GM21619 (cell line): ENCODE results near the gene SMIM36.
A peak's percentile ranks its signal among the peaks of the same experiment; 100 is the strongest.
"Not testable (repeated sequence)": the region's sequence is repeated elsewhere in the genome, so short reads cannot be mapped to it uniquely, and the experiment has no call there.

Experiments
- ATAC-seq: cut with Tn5 transposase; IDR thresholded peaks from one replicate; pipeline ENCODE4 v1.9.1; 2021; ENCODE audit not compliant: unreplicated experiment

SMIM36 gene

DNA sequence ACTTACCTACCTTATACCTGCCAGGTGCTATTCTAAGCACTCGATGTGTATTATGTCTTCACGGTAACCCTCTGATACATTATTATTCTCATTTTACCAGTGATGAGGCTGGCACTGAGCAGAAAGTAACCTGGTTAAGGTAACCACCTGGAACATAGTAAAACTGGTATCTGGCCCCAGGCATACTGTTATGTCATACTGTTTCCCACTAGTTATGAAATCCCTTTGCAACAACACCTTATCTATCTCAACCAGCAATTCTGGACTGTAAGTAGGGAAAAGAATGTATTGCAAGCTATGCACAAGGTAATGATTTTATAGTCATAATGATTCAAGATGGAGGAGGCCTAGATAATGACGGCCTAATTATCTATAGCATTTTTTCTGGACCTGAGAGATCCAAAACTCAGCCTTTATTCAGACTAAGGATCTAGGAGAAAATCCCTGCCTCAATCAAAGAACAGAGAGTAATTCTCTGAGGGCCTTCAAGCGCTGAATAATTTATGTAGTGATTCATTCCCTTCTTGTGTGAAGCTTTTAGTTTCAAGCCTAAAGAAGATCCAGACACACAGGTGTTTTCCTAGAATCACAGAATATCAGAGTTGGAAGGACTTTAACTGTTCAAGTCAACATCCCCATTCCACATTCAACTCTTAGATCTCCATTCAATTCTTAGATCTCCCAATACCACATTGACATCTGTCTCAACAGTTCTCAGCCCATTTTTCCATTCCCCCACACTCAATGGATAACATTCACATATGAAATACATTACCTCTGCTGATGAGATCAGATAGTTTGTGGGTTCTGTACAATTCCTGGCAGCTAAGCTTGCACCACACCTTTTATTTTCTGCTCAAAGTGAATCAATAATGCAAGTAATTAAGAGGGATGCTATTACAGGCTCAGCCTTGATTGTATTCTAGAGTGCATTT lies 74.8 kb downstream of the SMIM36 start:
- peak; percentile 22 for ATAC-seq

DNA sequence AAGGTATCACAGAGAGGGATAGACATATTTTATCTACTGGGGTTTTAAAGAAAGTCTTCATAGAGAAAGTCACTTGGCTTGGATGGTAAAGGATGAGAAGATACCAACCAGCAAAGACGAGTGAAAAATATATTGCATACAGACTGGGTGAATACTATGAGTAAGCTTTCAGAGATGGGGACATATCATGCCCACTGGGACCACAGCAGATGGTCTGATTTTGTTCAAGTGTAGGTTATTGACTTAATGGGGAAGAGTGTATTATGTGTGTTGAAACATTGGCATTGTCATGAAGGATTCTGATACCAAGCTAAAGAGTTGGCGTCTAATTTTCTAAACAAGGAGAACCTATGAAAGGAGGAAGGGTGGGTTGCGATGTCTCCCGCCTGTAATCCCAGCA lies 75.8 kb downstream of the SMIM36 start:
- ATAC-seq: no peak

- no peak for ATAC-seq
These were observed 76.5 kb downstream of the SMIM36 start for GRCh38 chr17:55434721-55435120.

GRCh38 chr17:55433629-55434422 lies 77.4 kb downstream of the SMIM36 start:
- no peak for ATAC-seq

DNA sequence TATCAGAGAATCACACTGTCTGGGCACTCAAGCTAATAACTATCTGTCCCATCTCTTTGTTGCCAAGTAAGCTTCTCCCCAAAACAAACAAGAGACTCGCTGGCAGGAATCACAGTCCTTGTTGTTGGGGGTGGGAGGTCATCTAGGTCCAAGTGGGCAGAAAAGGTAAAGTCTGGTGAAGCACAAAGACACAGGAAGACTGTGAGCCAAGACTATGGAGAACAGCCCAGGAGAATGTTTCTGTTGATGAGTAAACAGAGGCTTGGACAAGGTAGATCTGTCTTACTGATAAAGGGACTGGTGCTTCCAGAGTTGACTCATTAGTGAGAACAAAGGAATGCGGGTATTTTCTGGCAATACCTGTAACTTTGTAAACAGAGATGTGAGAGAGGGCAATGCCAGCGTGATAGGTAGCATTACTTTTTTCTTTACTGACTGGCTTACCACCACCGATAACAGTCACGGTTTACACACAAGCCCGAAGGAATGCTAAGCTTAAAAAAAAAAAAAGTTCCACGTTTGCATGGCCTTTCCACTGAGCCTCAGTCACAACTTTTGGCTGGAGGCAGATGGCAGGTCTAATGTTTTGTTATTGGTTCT lies 78.1 kb downstream of the SMIM36 start:
- ATAC-seq: no peak

DNA sequence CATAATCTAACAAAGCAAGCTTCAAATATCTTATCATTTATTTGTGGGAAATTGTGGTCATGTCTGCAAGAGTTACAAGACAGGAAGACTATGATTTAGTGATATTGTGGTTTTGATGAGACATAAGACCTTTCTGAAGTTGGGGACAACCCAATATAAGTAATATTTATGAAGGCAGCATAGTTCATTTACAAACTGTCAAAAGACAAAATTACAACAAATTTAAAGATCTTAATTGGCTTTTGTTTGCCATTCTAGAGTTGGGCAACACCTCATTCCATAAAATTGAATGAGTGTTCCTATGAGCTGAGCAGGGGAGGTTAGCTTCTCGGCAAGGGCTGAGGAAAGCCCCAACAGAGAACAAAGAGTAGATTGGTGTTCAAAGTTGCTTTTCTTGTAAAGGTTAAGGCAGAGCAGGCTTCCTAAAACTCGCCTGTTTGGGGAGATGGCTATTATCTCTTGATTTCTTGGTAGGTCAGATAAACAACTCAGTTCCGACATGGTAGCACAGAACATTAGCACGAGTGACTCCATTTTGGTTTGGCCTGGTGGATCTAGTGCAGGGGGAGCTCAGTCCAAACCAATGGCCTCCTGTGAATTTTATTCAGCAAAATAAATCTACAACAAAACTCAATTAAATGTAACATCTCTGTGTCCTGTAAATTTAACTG lies 78.8 kb downstream of the SMIM36 start:
- ATAC-seq: no peak

DNA sequence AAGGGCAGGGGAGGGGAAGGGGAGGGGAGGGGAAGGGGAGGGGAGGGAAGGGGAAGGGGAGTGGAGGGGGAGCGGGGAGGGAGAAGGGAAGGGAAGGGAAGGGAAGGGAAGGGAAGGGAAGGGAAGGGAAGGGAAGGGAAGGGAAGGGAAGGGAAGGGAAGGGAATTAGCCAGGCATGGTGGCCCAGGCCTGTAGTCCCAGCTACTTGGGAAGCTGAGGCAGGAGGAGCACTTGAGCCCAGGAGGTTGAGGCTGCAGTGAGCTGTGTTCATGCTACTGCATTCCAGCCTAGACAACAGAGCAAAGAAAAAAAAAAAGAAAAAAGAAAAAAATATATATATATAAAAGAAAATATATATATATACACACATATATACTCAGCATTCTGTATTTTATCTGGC lies 79.3 kb downstream of the SMIM36 start:
- not testable (repeated sequence) for ATAC-seq

DNA sequence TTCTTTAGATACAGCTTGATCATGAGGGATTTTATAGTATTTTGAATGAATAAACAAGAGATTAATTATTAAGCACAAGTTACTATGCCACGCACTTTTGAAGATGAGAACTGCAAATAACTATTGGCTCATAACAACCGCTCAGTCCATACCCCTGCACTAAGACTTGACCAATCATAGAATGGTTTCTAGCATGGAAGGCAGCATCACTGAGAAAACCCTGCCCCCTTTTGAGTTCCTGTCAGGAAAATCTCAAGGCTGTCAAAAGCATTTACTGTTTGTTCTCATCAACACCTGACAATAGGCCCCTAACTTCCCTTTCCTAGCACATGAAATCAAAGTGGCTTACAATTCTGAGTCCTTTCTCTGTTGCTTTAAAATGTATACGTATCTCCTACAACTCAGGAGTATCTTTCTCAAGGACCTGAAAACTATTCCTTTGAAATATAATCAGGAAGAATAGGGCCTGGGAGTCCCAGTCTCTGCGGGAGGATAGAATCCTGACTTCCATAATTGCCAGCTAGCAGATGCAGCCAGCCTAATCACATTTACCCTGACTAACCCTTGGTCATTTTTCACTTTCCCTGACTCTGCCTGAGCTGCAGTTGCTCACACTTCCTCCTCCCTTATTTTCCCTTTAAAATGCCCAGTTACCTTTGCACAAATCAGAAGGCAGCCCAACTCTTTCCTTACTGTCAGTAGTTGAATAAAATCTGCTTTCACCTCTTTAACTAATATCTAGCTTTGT lies 80.5 kb downstream of the SMIM36 start:
- no peak for ATAC-seq

DNA sequence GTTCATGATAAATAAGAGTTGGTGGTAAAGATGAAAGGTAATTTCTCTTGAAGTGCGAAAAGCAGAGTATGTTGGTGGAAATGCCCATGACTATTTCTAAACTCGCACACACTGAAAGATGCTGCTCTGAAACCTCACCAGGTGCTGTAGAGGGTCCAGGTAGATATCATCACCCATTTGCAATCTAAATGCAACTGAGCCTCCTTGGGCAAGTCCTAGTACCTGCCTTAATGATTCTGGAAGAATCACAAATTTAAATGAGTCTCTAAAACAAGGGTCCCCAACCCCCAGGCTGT lies 83.7 kb downstream of the SMIM36 start:
- peak; percentile 18 for ATAC-seq

DNA sequence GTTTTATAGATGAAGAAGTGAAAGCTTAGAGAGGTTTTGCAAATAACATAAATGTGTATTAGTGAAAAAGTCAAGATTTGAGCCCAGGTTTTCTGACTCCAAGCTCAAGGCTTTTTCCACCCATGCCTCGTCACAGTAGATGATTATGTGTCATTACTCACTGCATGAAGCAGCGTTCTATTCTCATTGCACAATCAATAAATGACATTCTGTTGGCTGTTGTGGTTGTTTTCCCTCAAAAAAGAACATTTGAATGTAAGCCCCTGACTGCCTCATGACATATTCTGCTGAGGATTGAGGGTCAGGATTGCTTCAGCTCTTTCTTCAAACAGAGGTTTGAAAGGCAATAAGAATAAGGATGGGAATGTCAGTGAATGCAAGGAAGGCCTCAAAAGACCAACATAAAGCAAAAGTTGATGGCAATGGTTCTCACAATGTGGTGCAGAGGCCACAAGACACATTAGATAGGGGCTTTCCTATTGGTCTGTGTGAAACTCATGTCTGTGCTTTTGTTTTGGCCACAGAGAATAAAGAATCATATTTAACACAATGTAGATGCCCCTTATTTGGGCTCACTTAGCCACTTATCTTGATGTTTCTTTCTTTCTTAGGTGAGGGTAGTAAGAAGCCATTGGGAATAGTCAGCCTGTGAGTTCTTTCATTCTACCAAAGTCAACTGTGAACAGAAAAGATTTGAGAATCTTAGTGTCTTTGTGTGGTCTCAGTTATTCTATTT lies 84.2 kb downstream of the SMIM36 start:
- ATAC-seq: peak; percentile 47

DNA sequence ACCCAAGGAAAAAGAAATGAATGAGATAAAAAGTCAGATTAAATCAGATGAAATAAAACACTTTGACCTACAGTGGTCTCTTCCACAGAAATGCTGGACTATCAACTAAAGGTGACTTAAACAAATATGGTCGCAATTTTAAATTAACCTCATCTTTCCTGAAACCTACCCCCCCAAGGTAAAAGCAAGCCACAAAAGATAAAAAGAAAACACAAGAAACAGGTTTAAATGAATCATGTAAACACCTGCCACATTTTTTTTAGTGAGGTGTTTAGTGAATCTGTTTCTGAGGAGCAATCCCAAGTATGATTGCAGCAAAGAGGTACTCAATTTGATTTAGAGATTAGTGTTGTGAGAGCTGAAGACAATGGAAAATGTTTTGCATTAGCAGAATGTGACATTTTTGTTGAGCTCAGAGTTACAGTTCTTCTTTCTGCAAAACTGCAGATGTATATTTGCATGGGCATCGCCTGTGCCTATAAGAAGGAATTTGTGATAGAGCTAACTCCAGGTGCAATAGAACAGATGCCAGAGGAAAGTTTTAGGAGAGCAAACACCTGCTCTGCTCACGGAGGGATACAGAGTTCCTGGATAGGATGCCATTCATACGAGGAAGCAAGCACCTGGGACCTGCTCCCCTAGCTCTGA lies 86.2 kb downstream of the SMIM36 start:
- ATAC-seq: no peak

DNA sequence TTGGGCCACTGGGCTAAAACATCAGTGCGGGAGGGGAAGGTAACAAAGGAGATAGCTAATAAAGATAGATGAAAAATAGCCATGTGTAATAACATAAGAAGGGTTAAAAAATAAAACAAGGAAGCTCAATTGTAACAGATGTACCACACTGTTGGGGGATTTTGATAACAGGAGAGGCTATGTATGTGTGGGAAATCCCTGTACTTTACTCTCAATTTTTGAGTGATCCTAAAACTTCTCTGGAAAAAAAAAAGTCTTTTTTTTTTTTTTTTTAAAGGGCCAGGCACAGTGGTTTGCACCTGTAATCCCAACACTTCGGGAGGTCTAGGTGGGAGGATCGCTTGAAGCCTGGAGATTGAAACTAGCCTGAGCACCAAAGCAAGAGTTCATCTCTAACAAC lies 87.7 kb downstream of the SMIM36 start:
- ATAC-seq: no peak

DNA sequence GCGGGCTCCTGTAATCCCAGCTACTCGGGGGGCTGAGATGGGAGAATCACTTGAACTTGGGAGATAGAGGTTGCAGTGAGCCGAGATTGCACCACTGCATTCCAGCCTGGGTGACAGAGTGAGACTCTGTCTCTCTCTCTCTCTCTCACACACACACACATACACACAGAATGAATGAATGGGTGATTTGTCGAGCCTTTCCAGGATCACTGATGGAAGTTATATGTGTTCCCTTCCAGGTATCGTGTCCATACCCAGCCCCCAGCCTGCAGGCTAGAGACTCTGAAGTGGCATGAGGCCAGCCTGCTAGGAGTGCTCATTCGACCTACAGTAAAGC lies 88.5 kb downstream of the SMIM36 start:
- not testable (repeated sequence) for ATAC-seq

GRCh38 chr17:55421179-55421934 lies 89.9 kb downstream of the SMIM36 start, which contains the start of gene MMD:
TSS of gene MMD (minus strand) at chr17:55421835. CDS start at chr17:55421695, 140 bp downstream.
- ATAC-seq: peak; percentile 16

- no peak for ATAC-seq
These were observed 90.5 kb downstream of the SMIM36 start for GRCh38 chr17:55420776-55421178.

- ATAC-seq: peak; percentile 29
These were observed 91.0 kb downstream of the SMIM36 start for GRCh38 chr17:55420067-55420775.

DNA sequence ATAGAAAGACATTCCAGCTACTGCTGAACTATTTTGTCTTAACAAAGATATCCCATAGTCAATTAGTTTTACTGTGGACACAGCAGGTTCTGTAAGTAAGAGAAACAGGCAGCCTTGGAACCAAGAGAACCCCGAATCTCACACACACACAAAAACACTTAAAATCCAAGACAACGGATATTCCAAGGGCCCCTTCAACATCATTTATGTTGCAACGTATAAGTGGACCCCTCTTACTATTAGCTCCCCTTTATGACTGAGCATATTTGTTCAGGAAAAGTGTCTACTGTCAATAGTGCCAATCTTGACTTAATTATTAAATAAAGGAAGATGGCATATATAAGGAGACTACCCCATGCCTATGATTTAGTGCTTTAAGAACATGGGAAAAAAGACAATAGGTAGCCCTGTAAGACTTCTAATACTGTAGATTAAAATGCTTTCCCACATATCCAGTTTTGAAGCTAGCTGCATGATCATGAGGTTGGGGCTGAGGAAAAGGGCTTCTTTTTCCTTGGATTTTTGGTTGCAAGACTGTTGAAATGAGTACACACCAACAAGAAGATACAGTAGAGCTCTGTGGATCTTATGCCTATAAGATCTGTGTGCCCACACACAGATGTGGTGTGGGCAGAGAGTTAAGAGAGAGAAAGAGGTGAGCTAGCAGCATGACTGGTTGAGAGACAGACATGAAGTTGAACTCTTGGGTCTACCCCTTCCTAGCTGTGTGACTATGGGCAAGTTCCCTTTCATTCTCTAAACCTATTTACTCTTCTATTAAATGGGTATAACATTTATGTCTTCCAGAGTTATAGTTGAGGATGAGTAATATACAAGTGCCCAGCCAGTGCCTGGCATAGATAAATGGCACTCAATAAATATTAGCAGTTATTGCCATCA lies 92.6 kb downstream of the SMIM36 start:
- ATAC-seq: no peak
